ENCODE data around the gene AQP5.

Gene AQP5

GRCh38 chr12:49947593-49948226 lies 14.0 kb upstream of the AQP5 start:
- ChIA-PET CTCF (interaction anchor here (0.6 kb wide), 1 partner anchor 993 kb away, joined by 3 read pairs; no protein-coding TSS in a partner anchor), POLR2A (ENCODE audit: low non-redundant PET) (interaction anchor here (0.7 kb wide), 1 partner anchor 19 kb away, joined by 7 read pairs; no protein-coding TSS in a partner anchor)
- TF ChIP-seq, protein P1, sequence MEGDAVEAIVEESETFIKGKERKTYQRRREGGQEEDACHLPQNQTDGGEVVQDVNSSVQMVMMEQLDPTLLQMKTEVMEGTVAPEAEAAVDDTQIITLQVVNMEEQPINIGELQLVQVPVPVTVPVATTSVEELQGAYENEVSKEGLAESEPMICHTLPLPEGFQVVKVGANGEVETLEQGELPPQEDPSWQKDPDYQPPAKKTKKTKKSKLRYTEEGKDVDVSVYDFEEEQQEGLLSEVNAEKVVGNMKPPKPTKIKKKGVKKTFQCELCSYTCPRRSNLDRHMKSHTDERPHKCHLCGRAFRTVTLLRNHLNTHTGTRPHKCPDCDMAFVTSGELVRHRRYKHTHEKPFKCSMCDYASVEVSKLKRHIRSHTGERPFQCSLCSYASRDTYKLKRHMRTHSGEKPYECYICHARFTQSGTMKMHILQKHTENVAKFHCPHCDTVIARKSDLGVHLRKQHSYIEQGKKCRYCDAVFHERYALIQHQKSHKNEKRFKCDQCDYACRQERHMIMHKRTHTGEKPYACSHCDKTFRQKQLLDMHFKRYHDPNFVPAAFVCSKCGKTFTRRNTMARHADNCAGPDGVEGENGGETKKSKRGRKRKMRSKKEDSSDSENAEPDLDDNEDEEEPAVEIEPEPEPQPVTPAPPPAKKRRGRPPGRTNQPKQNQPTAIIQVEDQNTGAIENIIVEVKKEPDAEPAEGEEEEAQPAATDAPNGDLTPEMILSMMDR (conservative IDR thresholded peaks at IDR 0.05; ENCODE audit: low read depth), result no peak
- DNase-seq (ENCODE audit: low spot score), result no peak
- no peak overlapping the region for H3K27ac ChIP-seq

- DNase-seq (ENCODE audit: low spot score), result no peak
- POLR2A ChIA-PET (ENCODE audit: low non-redundant PET), result no interaction called here
- H3K27ac ChIP-seq, result no peak overlapping the region
Observed at GRCh38 chr12:49948866-49949845, 12.5 kb upstream of the AQP5 start.

GRCh38 chr12:49949866-49950265 lies 11.8 kb upstream of the AQP5 start:
- no peak overlapping the region for H3K27ac ChIP-seq
- TF ChIP-seq, protein P1 (conservative IDR thresholded peaks at IDR 0.05; ENCODE audit: low read depth), result no peak
- ChIA-PET POLR2A (ENCODE audit: low non-redundant PET) (no interaction called here), CTCF (interaction anchor here (1.0 to 1.1 kb wide), 2 partner anchors 82 to 120 kb away, joined by 3 to 4 read pairs; no protein-coding TSS in a partner anchor)
- DNase-seq (ENCODE audit: low spot score), result no peak

More at GRCh38 chr12:49948866-49949845, 12.5 kb upstream of the AQP5 start:
- TF ChIP-seq, protein P1 (conservative IDR thresholded peaks at IDR 0.05; ENCODE audit: low read depth), result no peak
- CTCF ChIA-PET, result interaction anchor here (1.0 kb wide), 1 partner anchor 82 kb away, joined by 4 read pairs; no protein-coding TSS in a partner anchor

GRCh38 chr12:49950273-49951251 lies 11.1 kb upstream of the AQP5 start, which contains the start of gene AQP2:
Gene AQP2, plus strand, starts transcription at chr12:49950737. Its CDS starts 94 bp downstream, at chr12:49950831.
- CTCF ChIA-PET, result interaction anchor here (0.5 to 1.1 kb wide), 4 partner anchors 83 to 213 kb away, joined by 3 to 5 read pairs (median 4); no protein-coding TSS in a partner anchor

DNA sequence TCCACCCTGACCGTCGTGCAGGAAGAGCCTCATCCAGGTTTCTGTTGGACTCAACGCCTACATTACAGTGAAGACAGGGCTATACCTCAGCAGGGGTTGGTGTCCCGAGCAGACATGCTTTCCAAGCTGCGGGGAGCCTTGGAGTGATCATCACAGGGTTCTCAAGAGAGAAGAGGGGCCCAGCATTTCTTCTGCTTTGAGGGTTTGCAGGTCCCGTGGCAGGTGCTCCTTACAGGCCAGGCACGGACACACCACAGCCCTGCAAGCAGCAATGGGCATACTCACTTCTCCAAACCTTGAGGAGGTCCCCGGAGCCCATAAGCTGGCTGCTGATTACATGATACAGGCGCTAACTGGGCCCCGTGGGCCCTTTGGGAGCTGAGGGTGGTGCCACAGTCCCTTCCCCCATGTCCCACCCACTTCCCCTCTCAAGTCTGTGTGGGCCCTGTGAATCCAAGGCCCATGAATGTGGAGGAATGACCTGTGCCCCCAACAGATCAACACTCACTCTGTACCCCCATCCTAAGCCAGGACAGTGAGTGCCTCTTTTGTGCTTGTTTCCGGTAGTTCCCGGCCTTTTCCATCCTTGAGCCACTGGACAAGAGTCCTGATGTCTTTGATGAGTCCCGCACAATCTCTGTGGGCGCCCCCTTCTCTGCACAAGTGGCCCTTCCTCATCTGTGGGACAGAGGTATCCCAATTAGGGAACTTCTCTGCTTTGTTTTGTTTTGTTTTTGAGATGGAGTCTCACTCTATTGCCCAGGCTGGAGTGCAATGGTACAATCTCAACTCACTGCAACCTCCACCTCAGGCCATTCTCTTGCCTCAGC lies 10.0 kb upstream of the AQP5 start:
- ChIA-PET POLR2A (ENCODE audit: low non-redundant PET) (interaction anchor here (0.6 kb wide), 1 partner anchor 11 kb away, joined by 3 read pairs; no protein-coding TSS in a partner anchor), CTCF (no interaction called here)
- TF ChIP-seq, protein P1 (conservative IDR thresholded peaks at IDR 0.05; ENCODE audit: low read depth), result no peak
- DNase-seq (ENCODE audit: low spot score), result no peak
- no peak overlapping the region for H3K27ac ChIP-seq

More at GRCh38 chr12:49950273-49951251, 11.1 kb upstream of the AQP5 start, which contains the start of gene AQP2:
- TF ChIP-seq, protein P1 (conservative IDR thresholded peaks at IDR 0.05; ENCODE audit: low read depth), result no peak
- DNase-seq (ENCODE audit: low spot score), result no peak
- H3K27ac ChIP-seq, result no peak within 1 kb of the TSS
- POLR2A ChIA-PET (ENCODE audit: low non-redundant PET), result no interaction called here
